Caco-2 (cell line): ENCODE measurements around the gene NDFIP1. TPM values are rescaled to one million over a fixed set of nuclear protein-coding genes. Genes with fewer than 3 reads are reported as not detected.

Experiments
- BruUV-seq: library from RNA; stranded (reverse); fragments of 400-500 nt; replicated peaks from 2 replicates; lab custom pipeline; 2021; lab: Mats Ljungman, UMichigan
- CTCF ChIA-PET: fragments of 300-600 bp; sonication (Branson Sonifier 250); formaldehyde crosslinking; loops from one replicate; lab custom pipeline; 2022; ENCODE audit warnings: antibody characterized with exemption; lab: Charles Lee
- POLR2A ChIA-PET: fragments of 300-600 bp; sonication (Branson Sonifier 250); formaldehyde crosslinking; loops from one replicate; lab custom pipeline; 2022; ENCODE audit warnings: antibody characterized with exemption; lab: Charles Lee
- DNase-seq, 2 experiments: peaks; one replicate each; pipeline versions ENCODE4 v3.0.0 to v3.0.0-alpha.2; 2020 to 2022
- H3K27me3 ChIP-seq: replicated peaks from 2 replicates; pipeline ENCODE4 v1.6.0; 2011; ENCODE audit warnings: low read length; ENCODE audit not compliant: control insufficient read depth, insufficient read depth
- H3K36me3 ChIP-seq: 2 replicates; pipeline ENCODE4 v1.5.1; 2011; ENCODE audit warnings: low read length; ENCODE audit not compliant: control insufficient read depth, insufficient read depth
- H3K4me1 ChIP-seq: fragments of 250-450 bp; sonication (Bioruptor Pico); 2 replicates; pipeline ENCODE4 v1.5.1; 2020; ENCODE audit warnings: mild to moderate bottlenecking
- H3K4me3 ChIP-seq: 2 replicates; pipeline ENCODE4 v1.5.1; 2011; ENCODE audit warnings: low read depth, mild to moderate bottlenecking, control low read depth, low read length
- H3K9me3 ChIP-seq: fragments of 250-450 bp; sonication (Bioruptor Pico); 2 replicates; pipeline ENCODE4 v1.5.1; 2020; ENCODE audit warnings: mild to moderate bottlenecking, moderate library complexity
- H3K27ac Mint-ChIP-seq: one replicate; pipeline ENCODE4 v1.8.0; 2022; ENCODE audit warnings: mixed read lengths; ENCODE audit not compliant: unreplicated experiment
- H3K27me3 Mint-ChIP-seq: one replicate; pipeline ENCODE4 v1.8.0; 2022; ENCODE audit warnings: mixed read lengths; ENCODE audit not compliant: insufficient read depth, unreplicated experiment
- H3K36me3 Mint-ChIP-seq: one replicate; pipeline ENCODE4 v1.8.0; 2022; ENCODE audit warnings: mild to moderate bottlenecking, mixed read lengths; ENCODE audit not compliant: insufficient read depth, unreplicated experiment
- H3K4me1 Mint-ChIP-seq: one replicate; pipeline ENCODE4 v1.8.0; 2022; ENCODE audit warnings: low read depth, mixed read lengths; ENCODE audit not compliant: unreplicated experiment
- H3K4me3 Mint-ChIP-seq: one replicate; pipeline ENCODE4 v1.8.0; 2022; ENCODE audit warnings: mild to moderate bottlenecking, moderate library complexity, mixed read lengths; ENCODE audit not compliant: unreplicated experiment
- H3K9me3 Mint-ChIP-seq: one replicate; pipeline ENCODE4 v1.8.0; 2022; ENCODE audit warnings: mixed read lengths; ENCODE audit not compliant: unreplicated experiment
- CTCF ChIP-seq, 2 experiments: fragments of 200-600 bp in 1 of 2; IDR thresholded peaks; 1 replicate in 1 of 2; 2 replicates in 1 of 2; pipeline versions ENCODE4 v1.5.1 to v1.8.0; 2011 to 2022; ENCODE audit warnings: antibody characterized with exemption in 1 of 2, control low read depth in 1 of 2, inconsistent platforms in 1 of 2, low read depth in 1 of 2, low read length in 1 of 2, mild to moderate bottlenecking in 1 of 2, moderate library complexity in 1 of 2; ENCODE audit not compliant: insufficient read depth in 1 of 2, severe bottlenecking in 1 of 2, unreplicated experiment in 1 of 2
- intact Hi-C: fragments of 100-400 bp; cut with micrococcal nuclease; formaldehyde crosslinking; loops from one replicate; pipeline ENCODE4 v1.10.0; 2022; ENCODE audit not compliant: unreplicated experiment
- total RNA-seq: library from RNA; stranded (reverse); gene quantifications from 2 replicates; pipeline ENCODE4 v1.2.3, GENCODE V29; 2022

NDFIP1 gene
- total RNA-seq, 1 experiment from 2014 or later = 51.6 TPM

- DNase-seq = no peak
- Mint-ChIP-seq H3K4me1 (peaks cover 45% of the 10 kb centered on the region), H3K27me3 (no peaks in the 10 kb centered on the region), H3K27ac (no peak overlapping the region), H3K9me3 (no peaks in the 10 kb centered on the region), H3K4me3 (no peak overlapping the region), H3K36me3 (no peaks in the 10 kb centered on the region)
- BruUV-seq = no TSS peak
- Histone ChIP-seq H3K36me3 (no peaks in the 10 kb centered on the region), H3K4me1 (peaks cover 32% of the 10 kb centered on the region), H3K27me3 (no peaks in the 10 kb centered on the region), H3K9me3 (no peaks in the 10 kb centered on the region), H3K4me3 (no peak overlapping the region)
- CTCF ChIA-PET = interaction anchor here (0.6 kb wide), 1 partner anchor 21 kb away, joined by 3 read pairs; no protein-coding TSS in a partner anchor
- intact Hi-C loops = loop anchor here (2.0 to 5.0 kb wide), 3 partner anchors 70 to 381 kb away; no protein-coding TSS in a partner anchor
- POLR2A ChIA-PET = no interaction called here
- TF ChIP-seq CTCF (IDR thresholded peaks at IDR 0.05; ENCODE audit: insufficient read depth in 1 of 2, low read depth in 1 of 2, low read length in 1 of 2, severe bottlenecking in 1 of 2, unreplicated experiment in 1 of 2) = no peak
Measured at GRCh38 chr5:142167458-142167857, 58.9 kb downstream of the NDFIP1 start.

GRCh38 chr5:142168365-142168764 lies 59.8 kb downstream of the NDFIP1 start:
- TF ChIP-seq CTCF (IDR thresholded peaks at IDR 0.05; ENCODE audit: insufficient read depth in 1 of 2, low read depth in 1 of 2, low read length in 1 of 2, severe bottlenecking in 1 of 2, unreplicated experiment in 1 of 2) = no peak
- Histone ChIP-seq H3K4me3 (no peak overlapping the region), H3K4me1 (peaks cover 32% of the 10 kb centered on the region), H3K36me3 (no peaks in the 10 kb centered on the region), H3K27me3 (no peaks in the 10 kb centered on the region), H3K9me3 (no peaks in the 10 kb centered on the region)
- Mint-ChIP-seq H3K4me1 (peaks cover 45% of the 10 kb centered on the region), H3K27ac (peak overlapping the region; percentile 54), H3K36me3 (no peaks in the 10 kb centered on the region), H3K4me3 (no peak overlapping the region), H3K9me3 (no peaks in the 10 kb centered on the region), H3K27me3 (no peaks in the 10 kb centered on the region)
- no TSS peak for BruUV-seq
- intact Hi-C loops = loop anchor here (5.0 kb wide), 2 partner anchors 69 to 154 kb away; no protein-coding TSS in a partner anchor
- POLR2A ChIA-PET = interaction anchor here (0.5 kb wide), 1 partner anchor 18 kb away, joined by 5 read pairs; no protein-coding TSS in a partner anchor
- CTCF ChIA-PET = no interaction called here
- DNase-seq = no peak

GRCh38 chr5:142170254-142170953 lies 61.8 kb downstream of the NDFIP1 start:
- ChIA-PET CTCF (interaction anchor here (0.6 to 0.9 kb wide), 2 partner anchors 117 to 257 kb away, joined by 3 read pairs; no protein-coding TSS in a partner anchor), POLR2A (interaction anchor here (0.7 kb wide), 1 partner anchor 189 kb away, joined by 3 read pairs; no protein-coding TSS in a partner anchor)
- Mint-ChIP-seq H3K27me3 (no peaks in the 10 kb centered on the region), H3K4me1 (peaks cover 45% of the 10 kb centered on the region), H3K36me3 (no peaks in the 10 kb centered on the region), H3K27ac (no peak overlapping the region), H3K9me3 (no peaks in the 10 kb centered on the region), H3K4me3 (no peak overlapping the region)
- Histone ChIP-seq H3K27me3 (no peaks in the 10 kb centered on the region), H3K4me1 (peaks cover 32% of the 10 kb centered on the region), H3K9me3 (no peaks in the 10 kb centered on the region), H3K4me3 (no peak overlapping the region), H3K36me3 (no peaks in the 10 kb centered on the region)
- BruUV-seq = no TSS peak
- no peak for DNase-seq
- intact Hi-C loops = no loop called here
- no peak for TF ChIP-seq CTCF (IDR thresholded peaks at IDR 0.05; ENCODE audit: insufficient read depth in 1 of 2, low read depth in 1 of 2, low read length in 1 of 2, severe bottlenecking in 1 of 2, unreplicated experiment in 1 of 2)
